Urothelium cell line (cell line): Measurements from ENCODE around the gene STK11.
"Not testable (repeated sequence)": the region's sequence is repeated elsewhere in the genome, so short reads cannot be mapped to it uniquely, and the experiment has no call there.

Experiments
- DNase-seq: peaks from one replicate; pipeline ENCODE4 v3.0.0; 2011; ENCODE audit warnings: low spot score, mixed read lengths
- FAIRE-seq: peaks from 2 replicates; lab custom pipeline; 2011; peaks lifted over from hg19 to GRCh38; lab: Jason Lieb, UNC

The STK11 gene

DNA sequence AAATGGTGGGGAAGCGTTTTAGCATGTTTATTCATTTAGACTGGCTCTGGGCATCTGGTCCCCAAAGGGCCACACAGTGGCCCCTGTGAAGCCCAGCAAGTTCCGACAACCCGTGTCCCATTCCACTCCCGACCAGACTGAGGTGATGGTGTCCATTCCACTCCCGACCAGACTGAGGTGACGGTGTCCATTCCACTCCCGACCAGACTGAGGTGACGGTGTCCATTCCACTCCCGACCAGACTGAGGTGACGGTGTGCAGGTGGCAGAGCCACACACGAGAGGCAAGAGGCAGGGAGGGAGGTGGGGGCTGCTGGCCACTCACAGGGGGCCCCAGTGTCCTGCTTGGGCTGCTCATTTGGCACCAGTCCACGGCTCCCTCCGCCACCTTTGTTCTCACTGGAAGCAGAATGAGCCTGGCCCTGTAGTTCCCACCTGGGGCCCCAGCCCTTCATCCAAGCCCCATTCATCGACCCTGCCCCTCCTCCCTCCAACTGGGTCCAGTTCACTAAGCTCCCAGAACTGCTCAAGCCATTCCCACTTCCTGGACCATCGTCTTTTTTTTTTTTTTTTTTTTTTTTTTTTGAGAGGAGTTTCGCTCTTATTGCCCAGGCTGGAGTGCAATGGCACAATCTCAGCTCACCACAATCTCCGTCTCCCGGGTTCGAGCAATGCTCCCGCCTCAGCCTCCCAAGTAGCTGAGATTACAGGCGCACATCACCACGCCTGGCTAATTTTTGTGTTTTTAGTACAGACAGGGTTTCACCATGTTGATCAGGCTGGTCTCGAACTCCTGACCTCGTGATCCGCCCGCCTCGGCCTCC lies 40.9 kb downstream of the STK11 start:
- not testable (repeated sequence) for DNase-seq, FAIRE-seq

DNA sequence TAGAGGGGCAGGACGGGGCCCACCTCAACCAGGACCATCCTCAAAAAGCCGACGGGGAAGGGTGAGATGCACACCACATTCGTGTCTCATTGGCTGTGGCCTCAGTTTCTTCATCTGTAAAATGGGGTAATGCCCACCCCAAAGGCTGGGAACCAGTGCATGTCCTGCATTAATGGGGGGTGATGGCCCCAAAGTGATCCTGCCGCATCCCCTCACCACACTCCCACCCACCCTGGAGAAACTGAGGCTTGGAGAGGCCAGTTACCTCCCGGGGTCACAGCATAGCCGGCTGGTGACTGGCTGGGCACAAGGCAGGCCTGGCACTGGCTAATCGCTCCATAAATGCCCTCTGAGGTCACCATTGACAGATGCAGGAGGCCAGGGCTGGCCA lies 42.2 kb downstream of the STK11 start:
- no peak for FAIRE-seq
- no peak for DNase-seq

DNA sequence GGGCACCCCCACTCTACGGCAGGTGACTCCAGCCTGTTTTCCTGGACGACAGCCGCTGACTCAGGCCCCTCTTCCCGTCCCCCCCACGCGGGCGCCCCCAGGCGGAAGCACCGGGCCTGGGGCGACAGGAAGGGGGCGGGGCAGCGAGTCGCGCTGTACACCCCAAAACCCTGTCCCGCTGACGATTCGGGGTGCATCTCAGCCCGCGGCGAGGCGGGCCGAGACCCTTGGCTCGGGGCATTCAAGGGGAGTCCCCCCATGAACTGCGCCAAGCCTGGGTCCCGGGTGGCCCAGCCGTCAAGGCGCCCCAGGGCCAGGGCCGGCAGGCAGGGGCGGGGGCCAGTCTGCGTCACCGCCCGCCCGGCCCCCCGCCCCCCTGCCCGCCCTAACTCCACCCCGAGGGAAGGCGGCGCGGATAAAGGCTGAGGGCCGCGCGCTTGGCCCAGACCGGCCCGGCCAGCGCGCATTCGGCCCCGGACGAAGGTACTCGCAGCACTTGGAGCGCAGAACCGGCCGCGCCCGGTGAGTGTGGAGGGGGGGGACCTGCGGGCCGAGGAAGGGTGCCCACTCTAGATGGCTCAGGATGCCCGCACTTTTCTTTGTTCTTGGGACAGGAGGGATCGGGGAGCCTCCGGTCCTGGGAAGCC lies 42.7 kb downstream of the STK11 start, which contains the start of gene MIDN:
MIDN (plus strand) TSS at position 445 of the 647 bp plus-strand sequence. CDS start 1,714 bp downstream, outside the sequence.
- FAIRE-seq (no peak), DNase-seq (peak; percentile 74)

- FAIRE-seq = no peak
- DNase-seq = peak; percentile 59
Observed at GRCh38 chr19:1248786-1249297, 43.3 kb downstream of the STK11 start.

GRCh38 chr19:1249298-1249989 lies 43.9 kb downstream of the STK11 start:
- no peak for FAIRE-seq

DNA sequence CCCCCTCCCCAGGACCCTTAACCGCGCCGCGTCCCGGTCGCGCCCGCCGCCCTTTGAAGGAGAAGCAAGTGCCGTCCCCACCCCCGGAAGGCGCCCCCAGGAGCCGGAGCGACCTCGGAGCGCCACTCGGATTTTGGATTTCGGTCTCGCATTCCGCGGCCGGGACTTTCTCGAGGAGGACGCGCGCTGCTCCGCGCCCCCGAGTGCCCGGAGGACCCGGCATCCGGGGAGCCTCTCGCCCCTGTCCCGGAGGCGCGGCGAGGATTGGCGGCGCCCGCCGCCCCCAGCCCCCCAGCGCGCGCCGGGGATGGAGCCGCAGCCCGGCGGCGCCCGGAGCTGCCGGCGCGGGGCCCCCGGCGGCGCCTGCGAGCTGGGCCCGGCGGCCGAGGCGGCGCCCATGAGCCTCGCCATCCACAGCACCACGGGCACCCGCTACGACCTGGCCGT lies 44.4 kb downstream of the STK11 start:
- no peak for FAIRE-seq
- no peak for DNase-seq

More at GRCh38 chr19:1249298-1249989, 43.9 kb downstream of the STK11 start:
- peak; percentile 87 for DNase-seq

GRCh38 chr19:1250437-1251260 lies 45.1 kb downstream of the STK11 start:
- DNase-seq (no peak), FAIRE-seq (no peak)

DNA sequence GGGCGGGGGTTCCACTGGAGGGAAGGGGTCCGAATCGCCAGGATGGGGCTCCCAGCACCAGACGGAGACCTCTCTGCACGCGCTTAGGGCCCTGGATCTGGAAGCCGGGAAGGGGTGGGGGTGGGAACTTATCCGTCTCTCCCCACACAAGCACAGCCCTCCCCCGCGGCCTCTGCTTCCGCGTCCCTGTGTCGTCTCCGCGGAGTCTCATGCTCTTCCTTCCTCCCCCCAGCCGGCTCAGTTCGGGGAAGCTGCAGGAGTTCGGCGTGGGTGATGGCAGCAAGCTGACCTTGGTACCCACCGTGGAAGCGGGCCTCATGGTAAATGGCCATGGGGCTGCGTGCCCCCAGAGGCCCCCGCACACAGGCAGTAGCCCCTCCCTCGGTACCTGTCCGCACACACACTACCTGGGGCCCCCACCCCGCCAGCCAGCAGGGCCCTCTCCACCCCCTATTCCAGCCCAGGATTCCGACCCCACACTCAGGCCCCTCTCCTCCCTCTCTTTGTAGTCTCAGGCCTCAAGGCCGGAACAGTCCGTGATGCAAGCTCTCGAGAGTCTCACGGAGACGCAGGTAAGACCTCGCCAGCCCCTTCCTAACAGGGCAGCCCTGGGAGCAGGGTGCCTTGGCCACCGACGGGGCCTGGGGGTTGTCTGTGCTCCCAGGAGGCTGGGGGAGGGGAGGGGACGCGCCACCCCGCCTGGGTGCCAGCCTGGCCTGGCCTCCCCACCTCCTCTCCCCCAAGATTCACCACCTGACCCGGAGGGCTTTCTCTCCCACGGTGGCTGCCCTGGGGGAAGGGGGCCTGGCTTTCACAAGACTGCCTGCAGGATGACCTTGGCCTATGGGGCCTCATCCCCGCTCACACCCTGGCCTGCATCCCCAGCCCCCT lies 46.0 kb downstream of the STK11 start:
- DNase-seq = no peak
- no peak for FAIRE-seq

DNA sequence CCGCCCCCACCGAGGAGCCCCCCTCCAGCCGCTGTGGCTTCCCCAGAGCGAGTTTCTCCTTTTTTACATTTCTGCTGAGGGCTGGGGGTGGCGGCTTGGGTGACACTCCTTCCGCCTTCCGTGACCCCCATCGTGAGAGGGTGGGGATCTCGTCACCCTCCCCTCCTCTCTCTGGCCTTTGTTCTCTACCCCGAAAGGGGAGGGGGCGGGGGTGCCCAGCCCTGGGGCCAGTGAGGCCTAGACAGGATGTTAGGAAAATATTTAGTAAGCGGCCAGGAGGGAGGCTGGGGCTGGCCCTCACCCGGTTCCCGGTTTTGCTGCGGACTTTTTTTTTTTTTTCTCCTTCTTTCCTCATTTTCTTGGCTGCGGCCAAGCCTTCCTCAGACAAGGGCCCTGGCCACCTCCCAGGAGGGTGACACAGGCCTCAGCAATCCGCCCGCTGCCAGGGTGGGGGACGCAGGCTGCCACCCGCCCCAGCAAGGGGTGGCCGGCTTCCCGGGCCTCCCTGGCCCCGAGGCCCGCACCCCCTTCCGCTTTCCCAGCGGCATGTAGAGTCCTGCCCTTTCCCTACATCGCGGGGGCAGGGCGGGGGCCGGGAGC lies 46.7 kb downstream of the STK11 start:
- DNase-seq (peak; percentile 49), FAIRE-seq (no peak)

- DNase-seq (peak; percentile 69), FAIRE-seq (peak; percentile 32)
Observed at GRCh38 chr19:1252821-1253513, 47.4 kb downstream of the STK11 start.

GRCh38 chr19:1253514-1254080 lies 48.0 kb downstream of the STK11 start:
- no peak for DNase-seq
- FAIRE-seq = no peak

DNA sequence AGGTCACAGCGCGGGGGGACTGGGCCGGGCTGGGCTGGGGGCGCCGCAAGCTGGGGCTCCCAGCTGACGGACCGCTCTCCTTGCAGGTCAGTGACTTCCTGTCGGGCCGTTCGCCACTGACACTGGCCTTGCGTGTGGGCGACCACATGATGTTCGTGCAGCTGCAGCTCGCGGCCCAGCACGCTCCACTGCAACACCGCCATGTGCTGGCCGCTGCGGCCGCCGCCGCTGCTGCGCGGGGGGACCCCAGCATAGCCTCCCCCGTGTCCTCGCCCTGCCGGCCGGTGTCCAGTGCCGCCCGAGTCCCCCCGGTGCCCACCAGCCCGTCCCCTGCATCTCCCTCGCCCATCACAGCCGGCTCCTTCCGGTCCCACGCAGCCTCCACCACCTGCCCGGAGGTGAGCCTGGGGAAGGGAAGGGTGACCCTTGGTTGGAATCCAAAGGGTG lies 48.5 kb downstream of the STK11 start:
- FAIRE-seq (no peak), DNase-seq (no peak)

DNA sequence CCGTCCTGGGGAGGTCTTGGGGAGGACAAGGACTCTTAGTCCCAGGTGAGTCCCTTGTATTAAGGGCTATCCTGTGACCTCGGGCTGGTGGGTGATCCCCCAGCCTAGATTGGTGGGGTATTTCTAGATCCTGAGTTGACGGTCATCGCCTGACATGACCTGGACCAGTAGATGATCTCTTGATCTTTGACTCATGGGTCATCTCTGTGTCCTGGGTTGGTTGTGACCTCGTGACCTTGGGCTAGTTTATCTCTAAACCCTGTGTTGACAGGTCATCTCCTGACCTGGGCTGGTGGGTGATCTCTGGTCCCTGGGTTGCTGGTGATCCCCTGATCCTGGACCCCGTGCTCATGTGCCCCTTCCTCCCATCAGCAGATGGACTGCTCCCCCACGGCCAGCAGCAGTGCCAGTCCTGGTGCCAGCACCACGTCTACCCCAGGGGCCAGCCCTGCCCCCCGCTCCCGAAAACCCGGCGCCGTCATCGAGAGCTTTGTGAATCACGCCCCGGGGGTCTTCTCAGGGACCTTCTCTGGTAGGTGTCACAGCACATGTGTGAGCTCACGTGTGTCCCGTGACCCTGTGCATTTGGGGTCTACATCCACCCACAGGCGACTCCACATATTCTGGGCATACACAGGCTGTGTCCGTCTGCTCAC lies 49.1 kb downstream of the STK11 start:
- DNase-seq (no peak), FAIRE-seq (no peak)

- DNase-seq = no peak
Observed at GRCh38 chr19:1255186-1256161, 49.9 kb downstream of the STK11 start.

DNA sequence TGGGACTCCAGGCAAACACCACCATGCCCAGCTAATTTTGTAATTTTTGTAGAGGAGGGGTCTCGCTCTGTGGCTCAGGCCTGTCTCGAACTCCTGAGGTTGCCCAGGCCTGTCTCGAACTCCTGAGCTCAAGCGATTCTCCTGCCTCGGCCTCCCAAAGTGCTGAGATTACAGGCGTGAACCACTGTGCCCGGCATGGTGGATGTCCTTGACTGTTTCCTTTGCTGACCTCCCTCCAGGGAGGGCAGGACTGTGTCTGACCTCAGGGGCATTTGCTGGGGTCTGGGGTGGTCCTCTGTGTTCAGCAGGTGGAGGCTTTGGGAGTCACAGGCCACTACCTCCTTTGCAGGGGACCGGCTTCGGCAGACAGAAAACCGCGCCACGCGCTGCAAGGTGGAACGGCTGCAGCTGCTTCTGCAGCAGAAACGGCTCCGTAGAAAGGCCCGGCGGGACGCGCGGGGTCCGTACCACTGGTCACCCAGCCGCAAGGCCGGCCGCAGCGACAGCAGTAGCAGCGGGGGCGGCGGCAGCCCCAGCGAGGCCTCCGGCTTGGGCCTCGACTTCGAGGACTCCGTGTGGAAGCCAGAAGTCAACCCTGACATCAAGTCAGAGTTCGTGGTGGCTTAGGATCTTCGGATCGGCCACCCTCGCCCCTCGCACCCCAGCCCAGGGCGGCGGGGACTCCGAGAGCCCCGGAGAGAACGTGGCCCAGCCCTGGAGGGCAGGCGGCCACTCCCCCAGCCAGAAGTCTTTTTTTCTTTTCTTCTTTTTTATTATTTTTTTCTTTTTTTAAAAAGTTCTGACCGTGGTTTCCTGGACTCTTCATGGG lies 51.3 kb downstream of the STK11 start:
- no peak for FAIRE-seq
- DNase-seq = no peak

More at GRCh38 chr19:1255186-1256161, 49.9 kb downstream of the STK11 start:
- no peak for FAIRE-seq
